NCI-H2196 (cell line): ENCODE results near the gene CKAP4.

Experiments
- DNase-seq: peaks from one replicate; lab custom pipeline; 2025; ENCODE audit not compliant: unreplicated experiment; lab: John Stamatoyannopoulos, UW

CKAP4 gene

GRCh38 chr12:106245767-106246166 is 2.1 kb downstream of the CKAP4 start:
- DNase-seq = no peak

GRCh38 chr12:106243620-106244019 is 4.2 kb downstream of the CKAP4 start:
- DNase-seq = no peak

DNA sequence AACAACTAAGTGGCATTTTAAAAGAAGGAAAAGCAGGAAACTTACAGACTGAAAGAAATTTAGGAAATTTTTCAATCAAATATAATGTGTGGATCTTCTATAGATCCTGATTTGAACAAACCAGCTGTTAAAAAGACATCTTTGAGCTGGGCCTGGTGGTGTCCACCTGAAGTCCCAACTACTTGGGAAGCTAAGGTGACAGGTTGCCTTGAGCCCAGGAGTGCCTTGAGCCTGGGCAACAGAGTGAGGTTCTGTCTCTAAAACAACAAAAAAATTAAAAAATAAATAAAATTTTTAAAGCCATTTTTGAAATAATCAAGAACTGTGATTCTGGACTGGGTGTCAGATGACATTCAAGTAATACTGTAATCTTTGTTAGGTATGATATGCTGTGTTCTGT is 7.0 kb downstream of the CKAP4 start:
- DNase-seq = no peak

DNA sequence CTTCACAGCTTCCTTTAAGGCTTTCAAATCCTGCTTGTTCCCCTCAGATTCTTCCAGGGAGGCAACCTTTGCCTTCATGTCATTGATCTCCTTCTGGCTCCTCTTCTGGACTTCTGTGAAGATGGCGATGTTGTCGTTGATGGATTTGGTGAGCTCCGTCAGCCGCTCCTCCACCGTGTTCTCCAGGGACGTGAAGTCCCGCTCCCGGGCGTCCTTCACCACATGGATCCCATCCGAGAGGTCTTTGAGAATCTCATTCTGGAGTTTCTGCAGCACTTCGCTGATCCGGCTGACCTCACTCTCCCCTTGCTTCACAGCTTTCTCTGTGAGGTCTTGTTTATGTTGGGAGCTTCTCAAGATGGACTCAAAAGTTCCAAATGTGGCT is 7.9 kb downstream of the CKAP4 start:
- DNase-seq = no peak

- no peak for DNase-seq
Observed at GRCh38 chr12:106239241-106239950, 8.4 kb downstream of the CKAP4 start.

DNA sequence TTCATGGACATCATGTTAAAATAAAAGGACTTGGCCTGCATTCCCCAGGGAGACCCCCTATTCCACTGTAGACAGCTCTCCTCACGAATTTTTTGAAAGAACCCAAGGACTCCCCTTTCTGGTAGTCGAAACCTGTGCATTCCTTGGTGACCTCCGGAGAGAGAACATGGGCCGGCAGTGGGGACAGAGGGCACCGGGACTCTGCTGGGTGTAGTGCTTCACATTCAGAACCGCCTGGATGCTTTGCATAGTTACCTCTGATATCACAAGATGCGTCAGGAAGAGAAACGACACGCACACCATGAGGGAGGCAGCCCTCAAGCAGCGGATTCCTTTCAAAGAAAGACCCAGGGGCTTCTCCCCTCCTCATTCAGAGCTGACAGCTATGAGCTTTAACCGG is 9.7 kb downstream of the CKAP4 start:
- no peak for DNase-seq

- DNase-seq = no peak
Observed at GRCh38 chr12:106235770-106236169, 12.1 kb downstream of the CKAP4 start.

DNA sequence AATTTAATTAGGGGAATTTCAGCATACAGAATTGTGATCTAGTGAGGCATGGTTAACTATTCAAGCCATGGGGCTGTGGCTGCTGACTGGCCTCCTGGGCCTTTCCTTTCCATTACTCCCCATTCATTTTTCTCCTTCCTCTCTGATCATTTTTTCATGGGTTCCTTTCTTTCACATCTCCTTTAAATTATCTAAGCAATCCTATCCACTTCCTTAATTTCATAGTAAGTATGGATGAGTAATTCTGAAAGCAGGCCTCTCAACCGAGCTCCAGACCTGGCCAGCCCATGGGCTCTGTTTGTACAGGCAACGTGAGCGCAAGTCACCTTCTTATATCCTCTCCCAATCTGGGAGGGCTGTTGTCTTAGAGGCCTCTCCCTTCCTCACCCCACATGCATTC is 13.4 kb downstream of the CKAP4 start:
- no peak for DNase-seq

GRCh38 chr12:106233011-106233410 is 14.8 kb downstream of the CKAP4 start:
- no peak for DNase-seq

- no peak for DNase-seq
Observed at GRCh38 chr12:106229036-106229591, 18.7 kb downstream of the CKAP4 start.

DNA sequence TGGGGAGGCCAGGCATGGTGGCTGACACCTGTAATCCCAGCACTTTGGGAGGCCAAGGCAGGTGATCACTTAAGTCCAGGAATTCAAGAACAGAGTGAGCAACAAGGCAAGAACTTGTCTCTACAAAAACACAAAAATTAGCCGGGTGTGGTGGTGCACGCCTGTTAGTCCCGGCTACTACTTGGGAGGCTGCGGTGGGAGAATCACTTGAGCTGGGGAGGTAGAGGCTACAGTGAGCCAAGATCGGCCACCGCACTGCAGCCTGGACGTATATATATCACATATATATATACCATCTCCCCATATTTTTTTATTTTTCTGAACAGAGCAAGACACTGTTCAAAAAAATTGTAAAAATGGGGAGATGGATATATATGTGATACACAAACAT is 19.5 kb downstream of the CKAP4 start:
- no peak for DNase-seq

DNA sequence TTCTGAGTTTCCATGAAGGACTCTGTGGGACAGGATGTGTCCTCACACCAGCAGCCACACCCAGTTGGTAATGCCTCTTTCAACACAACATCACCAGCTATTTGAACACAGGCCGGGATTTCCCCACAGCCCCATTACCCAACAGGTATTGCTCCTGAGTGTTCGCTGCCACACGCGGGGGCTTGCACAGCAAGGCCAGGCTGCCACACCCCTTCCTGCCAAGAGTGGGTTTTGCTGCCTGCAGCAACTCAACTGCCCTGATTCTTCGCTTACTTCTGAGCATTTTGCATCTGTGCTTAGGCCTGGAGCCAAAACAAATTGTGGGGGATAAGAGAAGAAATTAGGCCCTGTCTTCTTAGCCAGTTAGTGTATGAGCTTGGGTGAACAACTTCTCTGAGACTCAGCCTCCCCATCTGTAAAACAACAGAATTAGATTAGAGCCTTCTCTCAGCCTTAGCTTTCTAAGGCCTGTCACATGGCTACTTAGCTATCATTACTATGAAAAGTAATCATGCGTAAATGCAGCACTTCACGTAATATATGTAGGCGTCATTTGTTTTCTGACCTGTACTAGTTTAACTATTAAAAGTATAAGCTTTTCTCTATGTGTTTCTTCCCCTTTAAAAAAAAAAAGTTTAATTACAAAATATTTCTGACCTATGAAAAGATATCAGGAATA is 20.0 kb downstream of the CKAP4 start:
- DNase-seq = no peak

GRCh38 chr12:106226884-106227640 is 20.8 kb downstream of the CKAP4 start:
- DNase-seq = peak; percentile 53

DNA sequence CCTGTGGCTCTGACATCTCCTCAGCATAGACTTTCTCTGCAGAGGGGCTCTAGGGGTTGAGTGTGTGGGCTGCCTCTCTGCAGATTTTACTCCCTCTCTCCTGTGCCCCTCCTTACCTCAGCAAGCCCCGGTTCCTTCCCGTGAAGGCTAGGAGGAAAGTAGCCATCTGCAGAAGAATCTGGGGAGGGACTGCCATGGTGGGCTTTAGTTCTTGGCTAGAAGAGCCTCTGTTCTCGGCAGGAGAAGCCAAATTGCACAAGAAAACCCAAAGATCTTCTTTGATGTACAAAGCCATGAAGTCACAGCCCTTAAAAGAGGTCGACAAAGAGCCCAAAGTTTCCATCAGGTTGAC is 23.5 kb downstream of the CKAP4 start:
- no peak for DNase-seq

GRCh38 chr12:106223485-106224354 is 24.1 kb downstream of the CKAP4 start:
- peak; percentile 81 for DNase-seq

GRCh38 chr12:106220536-106220935 is 27.3 kb downstream of the CKAP4 start:
- no peak for DNase-seq

DNA sequence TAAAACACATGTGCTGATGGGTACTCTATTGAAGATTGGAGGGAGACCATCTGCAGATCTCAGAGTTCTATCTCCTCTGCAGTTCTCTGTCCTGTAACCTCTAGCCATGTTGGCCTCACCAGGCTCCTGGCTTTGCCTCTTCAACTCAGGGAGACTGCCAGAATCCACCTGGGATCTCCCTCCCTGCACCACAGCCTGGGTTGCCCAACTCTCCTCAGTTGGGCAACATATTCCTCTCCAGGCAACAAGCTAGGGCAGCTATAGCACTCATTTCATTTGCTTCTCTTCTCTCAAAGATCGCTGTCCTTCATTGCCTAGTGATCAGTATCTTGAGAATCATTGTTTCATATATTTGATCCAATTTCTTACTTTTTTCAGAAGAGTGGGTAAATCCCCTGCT is 28.8 kb downstream of the CKAP4 start:
- DNase-seq = no peak

GRCh38 chr12:106217706-106218105 is 30.1 kb downstream of the CKAP4 start:
- no peak for DNase-seq

- DNase-seq = no peak
Observed at GRCh38 chr12:106214571-106214970, 33.2 kb downstream of the CKAP4 start.

DNA sequence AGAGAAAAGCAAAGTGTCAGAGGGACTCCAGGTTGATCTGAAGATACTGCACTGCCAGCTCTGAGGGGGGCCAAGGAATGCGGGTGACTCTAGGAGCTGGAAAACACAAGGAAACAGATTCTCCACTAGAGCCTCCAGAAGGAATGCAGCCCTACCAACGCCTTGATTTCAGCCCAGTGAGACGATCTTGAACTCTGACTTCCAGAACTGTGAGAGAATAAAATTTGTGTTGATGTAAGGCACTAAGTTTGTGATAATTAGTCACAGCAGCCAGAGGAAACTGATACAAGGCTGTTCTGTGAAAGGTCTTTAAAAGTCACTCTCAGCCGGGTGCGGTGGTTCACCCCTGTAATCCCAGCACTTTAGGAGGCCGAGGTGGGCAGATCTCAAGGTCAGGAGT is 34.2 kb downstream of the CKAP4 start:
- no peak for DNase-seq

GRCh38 chr12:106211973-106212372 is 35.8 kb downstream of the CKAP4 start:
- DNase-seq = no peak
